22Rv1 (cell line): ENCODE results near the gene ANK2.

ENCODE experiments used
- ZFX ChIP-seq: fragments of 450-650 bp; IDR thresholded peaks from 2 replicates; pipeline ENCODE4 v1.6.1; 2017; ENCODE audit warnings: antibody characterized with exemption, borderline replicate concordance
- TF ChIP-seq, protein P1 (sequence below): fragments of 450-650 bp; IDR thresholded peaks from 2 replicates; pipeline ENCODE4 v1.5.1; 2017; ENCODE audit warnings: mild to moderate bottlenecking

GRCh38 chr4:113390850-113391249 is 341.4 kb downstream of the ANK2 start:
- TF ChIP-seq, protein P1, sequence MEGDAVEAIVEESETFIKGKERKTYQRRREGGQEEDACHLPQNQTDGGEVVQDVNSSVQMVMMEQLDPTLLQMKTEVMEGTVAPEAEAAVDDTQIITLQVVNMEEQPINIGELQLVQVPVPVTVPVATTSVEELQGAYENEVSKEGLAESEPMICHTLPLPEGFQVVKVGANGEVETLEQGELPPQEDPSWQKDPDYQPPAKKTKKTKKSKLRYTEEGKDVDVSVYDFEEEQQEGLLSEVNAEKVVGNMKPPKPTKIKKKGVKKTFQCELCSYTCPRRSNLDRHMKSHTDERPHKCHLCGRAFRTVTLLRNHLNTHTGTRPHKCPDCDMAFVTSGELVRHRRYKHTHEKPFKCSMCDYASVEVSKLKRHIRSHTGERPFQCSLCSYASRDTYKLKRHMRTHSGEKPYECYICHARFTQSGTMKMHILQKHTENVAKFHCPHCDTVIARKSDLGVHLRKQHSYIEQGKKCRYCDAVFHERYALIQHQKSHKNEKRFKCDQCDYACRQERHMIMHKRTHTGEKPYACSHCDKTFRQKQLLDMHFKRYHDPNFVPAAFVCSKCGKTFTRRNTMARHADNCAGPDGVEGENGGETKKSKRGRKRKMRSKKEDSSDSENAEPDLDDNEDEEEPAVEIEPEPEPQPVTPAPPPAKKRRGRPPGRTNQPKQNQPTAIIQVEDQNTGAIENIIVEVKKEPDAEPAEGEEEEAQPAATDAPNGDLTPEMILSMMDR, result no peak
- no peak for TF ChIP-seq ZFX
